ENCODE measurements around the gene PCDHGB2. TPM values are rescaled to one million over a fixed set of nuclear protein-coding genes. Genes with fewer than 3 reads are reported as not detected.

The PCDHGB2 gene
- total RNA-seq, 1 experiment from 2014 or later: 4.1 TPM

- TF ChIP-seq NFYB (CRISPR knock-in tag; conservative IDR thresholded peaks at IDR 0.05; ENCODE audit: low read depth) (no peak), TCF7 (CRISPR knock-in tag; IDR thresholded peaks at IDR 0.05; ENCODE audit: low read depth) (no peak), ZNF396 (CRISPR knock-in tag; IDR thresholded peaks at IDR 0.05; ENCODE audit: borderline replicate concordance) (no peak), MYBL2 (CRISPR knock-in tag; IDR thresholded peaks at IDR 0.05) (no peak), ETV6 (CRISPR knock-in tag; IDR thresholded peaks at IDR 0.05) (no peak), ATF2 (CRISPR knock-in tag; IDR thresholded peaks at IDR 0.05; ENCODE audit: borderline replicate concordance, low read depth) (no peak), ARID4B (CRISPR knock-in tag; IDR thresholded peaks at IDR 0.05; ENCODE audit: borderline replicate concordance) (no peak), FOXP4 (CRISPR knock-in tag; IDR thresholded peaks at IDR 0.05) (no peak), JAZF1 (CRISPR knock-in tag; IDR thresholded peaks at IDR 0.05) (no peak), GRHL2 (CRISPR knock-in tag; IDR thresholded peaks at IDR 0.05; ENCODE audit: insufficient replicate concordance, severe bottlenecking) (no peak), ZNF416 (CRISPR knock-in tag; IDR thresholded peaks at IDR 0.05) (no peak), PREB (CRISPR knock-in tag; IDR thresholded peaks at IDR 0.05; ENCODE audit: borderline replicate concordance) (no peak), FOXK1 (CRISPR knock-in tag; IDR thresholded peaks at IDR 0.05) (no peak), CTCF (IDR thresholded peaks at IDR 0.05) (no peak), MXD4 (CRISPR knock-in tag; IDR thresholded peaks at IDR 0.05; ENCODE audit: borderline replicate concordance) (no peak), HMGXB4 (CRISPR knock-in tag; IDR thresholded peaks at IDR 0.05) (no peak), USF1 (CRISPR knock-in tag; IDR thresholded peaks at IDR 0.05) (no peak), HMGA2 (CRISPR knock-in tag; IDR thresholded peaks at IDR 0.05) (no peak), IRF1 (CRISPR knock-in tag; IDR thresholded peaks at IDR 0.05) (no peak)
- Mint-ChIP-seq H3K27me3 (ENCODE audit: low read depth) (peaks cover 23% of the 10 kb centered on the region), H3K9me3 (peaks cover 68% of the 10 kb centered on the region), H3K4me1 (0 out of 2 replicates have a peak, but pooled peaks cover 3% of the 10 kb centered on the region), H3K36me3 (peaks cover 78% of the 10 kb centered on the region), H3K27ac (no peak within 1 kb of the TSS), H3K4me3 (no peak within 1 kb of the TSS)
- DNase-seq (ENCODE audit: low spot score) (no peak), ATAC-seq (no peak)
- ChIA-PET POLR2A (no interaction called here), CTCF (interaction anchor here (1.2 to 3.5 kb wide), 4 partner anchors 10 to 237 kb away, joined by 3 to 17 read pairs (median 4); partner anchors contain the start of genes PCDHGA10, PCDHGA9 and PCDHGB6)
Measured at GRCh38 chr5:141392429-141393198, 32.8 kb downstream of the PCDHGB2 start, which contains the start of gene PCDHGA8. PCDHGA8 (plus strand) TSS chr5:141392633; CDS start chr5:141392814, 181 bp downstream.

Data from WTC11 (cell line).